Body of pancreas (tissue), 4 donors: ENCODE data around the gene ZFAND3.

Source experiments
- POLR2A ChIP-seq, 3 donors: fragments of 450-650 bp; IDR thresholded peaks; one replicate each; pipeline ENCODE4 v1.6.1; 2016; ENCODE audit warnings: antibody characterized with exemption in 3 of 3, mild to moderate bottlenecking in 2 of 3
- TF ChIP-seq, protein P1 (sequence below), 7 experiments: fragments of 450-650 bp in 4 of 7; fragments of 200-600 bp in 3 of 7; sonication (generic) in 3 of 7; IDR thresholded peaks; one replicate each; pipeline ENCODE4 v1.5.1; 2016 to 2019; ENCODE audit warnings: antibody characterized with exemption in 7 of 7

- TF ChIP-seq, protein P1, sequence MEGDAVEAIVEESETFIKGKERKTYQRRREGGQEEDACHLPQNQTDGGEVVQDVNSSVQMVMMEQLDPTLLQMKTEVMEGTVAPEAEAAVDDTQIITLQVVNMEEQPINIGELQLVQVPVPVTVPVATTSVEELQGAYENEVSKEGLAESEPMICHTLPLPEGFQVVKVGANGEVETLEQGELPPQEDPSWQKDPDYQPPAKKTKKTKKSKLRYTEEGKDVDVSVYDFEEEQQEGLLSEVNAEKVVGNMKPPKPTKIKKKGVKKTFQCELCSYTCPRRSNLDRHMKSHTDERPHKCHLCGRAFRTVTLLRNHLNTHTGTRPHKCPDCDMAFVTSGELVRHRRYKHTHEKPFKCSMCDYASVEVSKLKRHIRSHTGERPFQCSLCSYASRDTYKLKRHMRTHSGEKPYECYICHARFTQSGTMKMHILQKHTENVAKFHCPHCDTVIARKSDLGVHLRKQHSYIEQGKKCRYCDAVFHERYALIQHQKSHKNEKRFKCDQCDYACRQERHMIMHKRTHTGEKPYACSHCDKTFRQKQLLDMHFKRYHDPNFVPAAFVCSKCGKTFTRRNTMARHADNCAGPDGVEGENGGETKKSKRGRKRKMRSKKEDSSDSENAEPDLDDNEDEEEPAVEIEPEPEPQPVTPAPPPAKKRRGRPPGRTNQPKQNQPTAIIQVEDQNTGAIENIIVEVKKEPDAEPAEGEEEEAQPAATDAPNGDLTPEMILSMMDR (IDR thresholded peaks at IDR 0.05), result no peak
- no peak for TF ChIP-seq POLR2A (IDR thresholded peaks at IDR 0.05)
Measured at GRCh38 chr6:37897818-37898515, 78.4 kb downstream of the ZFAND3 start.
